ENCODE measurements around the gene ANTKMT. TPM values are rescaled to one million over a fixed set of nuclear protein-coding genes. Genes with fewer than 3 reads are reported as not detected.

Gene ANTKMT
- total RNA-seq, 1 experiment from 2014 or later, result 55.0 TPM

- ChIA-PET POLR2A (ENCODE audit: unreplicated experiment) (no interaction called here), CTCF (no interaction called here)
- peak in 1 of 2 experiments; percentile 21 for DNase-seq
- H3K36me3 ChIP-seq (ENCODE audit: low read depth), result no peaks in the 10 kb centered on the region
- BruUV-seq (replicated peaks), result no TSS peak
- TF ChIP-seq, protein P1, sequence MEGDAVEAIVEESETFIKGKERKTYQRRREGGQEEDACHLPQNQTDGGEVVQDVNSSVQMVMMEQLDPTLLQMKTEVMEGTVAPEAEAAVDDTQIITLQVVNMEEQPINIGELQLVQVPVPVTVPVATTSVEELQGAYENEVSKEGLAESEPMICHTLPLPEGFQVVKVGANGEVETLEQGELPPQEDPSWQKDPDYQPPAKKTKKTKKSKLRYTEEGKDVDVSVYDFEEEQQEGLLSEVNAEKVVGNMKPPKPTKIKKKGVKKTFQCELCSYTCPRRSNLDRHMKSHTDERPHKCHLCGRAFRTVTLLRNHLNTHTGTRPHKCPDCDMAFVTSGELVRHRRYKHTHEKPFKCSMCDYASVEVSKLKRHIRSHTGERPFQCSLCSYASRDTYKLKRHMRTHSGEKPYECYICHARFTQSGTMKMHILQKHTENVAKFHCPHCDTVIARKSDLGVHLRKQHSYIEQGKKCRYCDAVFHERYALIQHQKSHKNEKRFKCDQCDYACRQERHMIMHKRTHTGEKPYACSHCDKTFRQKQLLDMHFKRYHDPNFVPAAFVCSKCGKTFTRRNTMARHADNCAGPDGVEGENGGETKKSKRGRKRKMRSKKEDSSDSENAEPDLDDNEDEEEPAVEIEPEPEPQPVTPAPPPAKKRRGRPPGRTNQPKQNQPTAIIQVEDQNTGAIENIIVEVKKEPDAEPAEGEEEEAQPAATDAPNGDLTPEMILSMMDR (conservative IDR thresholded peaks at IDR 0.05), result no peak
- TF ChIP-seq EZH2 (IDR thresholded peaks at IDR 0.05; ENCODE audit: low read depth), result no peak
- no peak overlapping the region for H2AFZ ChIP-seq
- intact Hi-C loops (cut with micrococcal nuclease; ENCODE audit: unreplicated experiment), result no loop called here
- H4K20me1 ChIP-seq (ENCODE audit: insufficient read depth), result no peaks in the 10 kb centered on the region
- no peak overlapping the region for H3K4me3 ChIP-seq
- no peaks in the 10 kb centered on the region for H3K9me2 ChIP-seq (ENCODE audit: insufficient read depth)
- peaks cover 7% of the 10 kb centered on the region; the same call in 1 of the 2 replicates for H3F3A ChIP-seq (ENCODE audit: insufficient read depth, low read depth)
- H3K9me3 ChIP-seq (ENCODE audit: insufficient read depth, low read depth), result no peaks in the 10 kb centered on the region
- no peaks in the 10 kb centered on the region for H3K27me3 ChIP-seq (ENCODE audit: insufficient read depth, low read depth)
- no peak overlapping the region for H3K27ac ChIP-seq
- H3K79me2 ChIP-seq (ENCODE audit: low read depth), result no peaks in the 10 kb centered on the region
- no peak overlapping the region for H3K4me2 ChIP-seq
- no peaks in the 10 kb centered on the region for H3K4me1 ChIP-seq (replicated peaks; ENCODE audit: insufficient read depth)
These were observed 13.4 kb downstream of the ANTKMT start for GRCh38 chr16:734208-734980.

GRCh38 chr16:734981-735881 is 14.3 kb downstream of the ANTKMT start:
- Histone ChIP-seq H3K9me2 (ENCODE audit: insufficient read depth) (no peaks in the 10 kb centered on the region), H3K4me2 (no peak overlapping the region), H3F3A (ENCODE audit: insufficient read depth, low read depth) (peaks cover 5% of the 10 kb centered on the region; the same call in 1 of the 2 replicates), H3K79me2 (ENCODE audit: low read depth) (peaks cover 8% of the 10 kb centered on the region; the same call in 1 of the 2 replicates), H4K20me1 (ENCODE audit: insufficient read depth) (no peaks in the 10 kb centered on the region), H2AFZ (no peak overlapping the region), H3K4me3 (no peak overlapping the region), H3K36me3 (ENCODE audit: low read depth) (no peaks in the 10 kb centered on the region), H3K27ac (no peak overlapping the region), H3K4me1 (replicated peaks; ENCODE audit: insufficient read depth) (no peaks in the 10 kb centered on the region; the same call in 1 of the 2 replicates), H3K9me3 (ENCODE audit: insufficient read depth, low read depth) (no peaks in the 10 kb centered on the region), H3K27me3 (ENCODE audit: insufficient read depth, low read depth) (no peaks in the 10 kb centered on the region)
- intact Hi-C loops (cut with micrococcal nuclease; ENCODE audit: unreplicated experiment), result no loop called here
- ChIA-PET CTCF (no interaction called here), POLR2A (ENCODE audit: unreplicated experiment) (interaction anchor here (0.7 kb wide), 1 partner anchor 229 kb away, joined by 3 read pairs; no protein-coding TSS in a partner anchor)
- BruUV-seq (replicated peaks), result no TSS peak
- TF ChIP-seq, protein P1 (conservative IDR thresholded peaks at IDR 0.05), result no peak
- no peak for TF ChIP-seq EZH2 (IDR thresholded peaks at IDR 0.05; ENCODE audit: low read depth)
- peak in 1 of 2 experiments; percentile 17 for DNase-seq

DNA sequence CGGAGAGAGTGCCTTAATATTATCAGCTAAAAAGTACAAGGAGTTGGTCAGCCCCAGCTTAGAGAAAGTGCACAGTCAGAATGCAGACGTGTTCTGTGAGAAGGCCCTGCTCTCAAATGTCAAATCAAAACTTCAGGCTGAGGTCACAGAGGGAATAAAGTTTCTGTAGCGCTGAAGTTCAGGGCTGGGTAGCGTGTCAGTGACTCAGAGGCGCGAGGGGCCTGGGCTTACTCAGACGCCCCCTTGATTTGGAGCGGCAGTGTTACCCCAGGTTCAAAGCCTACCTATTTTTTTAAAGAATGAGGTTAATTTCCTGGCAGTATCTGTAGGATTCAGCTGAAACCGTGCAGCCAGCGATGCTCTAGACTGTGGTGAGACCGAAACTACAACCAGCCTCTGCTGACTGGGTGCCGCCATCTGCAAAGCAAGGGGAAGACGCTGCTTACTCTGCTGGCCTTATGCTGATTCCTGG is 15.1 kb downstream of the ANTKMT start:
- no peaks in the 10 kb centered on the region for H3K27me3 ChIP-seq (ENCODE audit: insufficient read depth, low read depth)
- no peak overlapping the region for H3K4me3 ChIP-seq
- H3K4me1 ChIP-seq (replicated peaks; ENCODE audit: insufficient read depth), result no peaks in the 10 kb centered on the region; the same call in 1 of the 2 replicates
- ChIA-PET CTCF (no interaction called here), POLR2A (ENCODE audit: unreplicated experiment) (interaction anchor here (0.7 kb wide), 1 partner anchor 228 kb away, joined by 3 read pairs; no protein-coding TSS in a partner anchor)
- no peak overlapping the region for H3K27ac ChIP-seq
- DNase-seq, result no peak
- no peak overlapping the region for H3K4me2 ChIP-seq
- peaks cover 11% of the 10 kb centered on the region; the same call in 1 of the 2 replicates for H3K79me2 ChIP-seq (ENCODE audit: low read depth)
- TF ChIP-seq EZH2 (IDR thresholded peaks at IDR 0.05; ENCODE audit: low read depth), result no peak
- no peaks in the 10 kb centered on the region for H3K9me3 ChIP-seq (ENCODE audit: insufficient read depth, low read depth)
- H4K20me1 ChIP-seq (ENCODE audit: insufficient read depth), result no peaks in the 10 kb centered on the region
- no peak overlapping the region for H2AFZ ChIP-seq
- intact Hi-C loops (cut with micrococcal nuclease; ENCODE audit: unreplicated experiment), result no loop called here
- no TSS peak for BruUV-seq (replicated peaks)
- peaks cover 5% of the 10 kb centered on the region; the same call in 1 of the 2 replicates for H3F3A ChIP-seq (ENCODE audit: insufficient read depth, low read depth)
- no peaks in the 10 kb centered on the region for H3K36me3 ChIP-seq (ENCODE audit: low read depth)
- H3K9me2 ChIP-seq (ENCODE audit: insufficient read depth), result no peaks in the 10 kb centered on the region

All from PC-9 (cell line).